Measurements from ENCODE around the gene CDH15. TPM values are rescaled to one million over a fixed set of nuclear protein-coding genes. Genes with fewer than 3 reads are reported as not detected.

CDH15 gene
- total and polyA plus RNA-seq, 2 of the 13 experiments (the other 11 are each of a cell fraction or from before 2014, with no cell fraction given) = 0.74 to 2.2 TPM

DNA sequence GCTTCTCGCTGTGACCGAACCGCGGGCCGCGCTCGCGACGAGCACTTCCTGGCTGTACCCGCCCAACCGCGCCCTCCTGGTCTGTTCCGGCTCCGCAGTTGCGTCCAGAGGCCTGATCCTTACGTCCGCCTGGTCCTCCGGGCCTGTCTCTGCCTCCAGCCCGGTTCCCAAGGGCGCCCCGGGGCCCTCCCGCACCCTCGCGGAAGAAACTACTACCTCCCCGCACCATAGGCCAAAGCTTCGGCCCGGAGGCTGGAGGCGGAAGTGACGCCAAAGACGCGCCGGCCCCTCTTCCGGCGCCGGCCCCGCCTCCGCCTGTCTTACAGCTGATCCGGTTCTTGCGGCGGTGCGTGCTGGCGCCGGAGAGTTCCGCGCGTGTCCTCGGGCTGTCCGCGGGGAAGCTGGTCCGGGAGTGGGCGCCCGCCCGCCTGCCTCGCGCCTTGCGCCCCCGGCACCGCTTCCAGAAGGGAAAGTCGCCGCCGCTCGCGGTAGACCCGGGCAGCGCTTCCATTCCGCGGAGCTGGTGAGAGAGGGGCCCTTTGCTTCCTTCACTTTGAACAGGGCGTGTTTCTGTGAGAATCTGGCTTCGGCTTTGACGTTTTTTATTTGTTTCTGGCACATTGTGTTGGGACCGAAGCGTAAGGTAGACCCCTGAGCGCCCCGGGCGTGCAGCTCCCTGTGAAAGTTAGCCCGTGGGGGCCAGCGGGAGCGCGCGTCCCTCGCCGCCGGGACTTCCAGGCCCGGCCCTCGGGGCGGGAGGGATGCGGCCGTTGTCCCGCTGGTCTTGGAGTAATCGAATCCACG is 46.0 kb downstream of the CDH15 start, which contains the start of gene ZNF778 (continued):
- TF ChIP-seq RARA (CRISPR knock-in tag; IDR thresholded peaks at IDR 0.05) (no peak), MYC (CRISPR knock-in tag; IDR thresholded peaks at IDR 0.05; ENCODE audit: borderline replicate concordance) (peak; percentile 88; the same call in 1 of the 2 replicates), ZNF205 (CRISPR knock-in tag; IDR thresholded peaks at IDR 0.05) (no peak; the same call in none of the 2 replicates), ZNF251 (CRISPR knock-in tag; IDR thresholded peaks at IDR 0.05) (no peak), ZNF678 (CRISPR knock-in tag; IDR thresholded peaks at IDR 0.05) (no peak), ZNF546 (CRISPR knock-in tag; conservative IDR thresholded peaks at IDR 0.05) (peak; percentile 70; the same call in 1 of the 2 replicates), MXD4 (CRISPR knock-in tag; IDR thresholded peaks at IDR 0.05) (peak; percentile 91), ETS1 (CRISPR knock-in tag; IDR thresholded peaks at IDR 0.05) (peak; percentile 80; the same call in 1 of the 2 replicates), ZHX2 (IDR thresholded peaks at IDR 0.05; ENCODE audit: low read depth) (peak; percentile 83), ZHX2 (CRISPR knock-in tag; IDR thresholded peaks at IDR 0.05; ENCODE audit: borderline replicate concordance) (peak; percentile 53; the same call in 1 of the 2 replicates), LCORL (IDR thresholded peaks at IDR 0.05) (no peak), LCORL (CRISPR knock-in tag; IDR thresholded peaks at IDR 0.05) (peak; percentile 76), ZNF296 (CRISPR knock-in tag; conservative IDR thresholded peaks at IDR 0.05) (no peak), DMAP1 (CRISPR knock-in tag; IDR thresholded peaks at IDR 0.05) (peak; percentile 63; the same call in 1 of the 2 replicates)
- TF ChIP-seq, protein P1, sequence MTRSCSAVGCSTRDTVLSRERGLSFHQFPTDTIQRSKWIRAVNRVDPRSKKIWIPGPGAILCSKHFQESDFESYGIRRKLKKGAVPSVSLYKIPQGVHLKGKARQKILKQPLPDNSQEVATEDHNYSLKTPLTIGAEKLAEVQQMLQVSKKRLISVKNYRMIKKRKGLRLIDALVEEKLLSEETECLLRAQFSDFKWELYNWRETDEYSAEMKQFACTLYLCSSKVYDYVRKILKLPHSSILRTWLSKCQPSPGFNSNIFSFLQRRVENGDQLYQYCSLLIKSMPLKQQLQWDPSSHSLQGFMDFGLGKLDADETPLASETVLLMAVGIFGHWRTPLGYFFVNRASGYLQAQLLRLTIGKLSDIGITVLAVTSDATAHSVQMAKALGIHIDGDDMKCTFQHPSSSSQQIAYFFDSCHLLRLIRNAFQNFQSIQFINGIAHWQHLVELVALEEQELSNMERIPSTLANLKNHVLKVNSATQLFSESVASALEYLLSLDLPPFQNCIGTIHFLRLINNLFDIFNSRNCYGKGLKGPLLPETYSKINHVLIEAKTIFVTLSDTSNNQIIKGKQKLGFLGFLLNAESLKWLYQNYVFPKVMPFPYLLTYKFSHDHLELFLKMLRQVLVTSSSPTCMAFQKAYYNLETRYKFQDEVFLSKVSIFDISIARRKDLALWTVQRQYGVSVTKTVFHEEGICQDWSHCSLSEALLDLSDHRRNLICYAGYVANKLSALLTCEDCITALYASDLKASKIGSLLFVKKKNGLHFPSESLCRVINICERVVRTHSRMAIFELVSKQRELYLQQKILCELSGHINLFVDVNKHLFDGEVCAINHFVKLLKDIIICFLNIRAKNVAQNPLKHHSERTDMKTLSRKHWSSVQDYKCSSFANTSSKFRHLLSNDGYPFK (CRISPR knock-in tag; IDR thresholded peaks at IDR 0.05; ENCODE audit: borderline replicate concordance) = peak; percentile 92
- TF ChIP-seq, protein P2, sequence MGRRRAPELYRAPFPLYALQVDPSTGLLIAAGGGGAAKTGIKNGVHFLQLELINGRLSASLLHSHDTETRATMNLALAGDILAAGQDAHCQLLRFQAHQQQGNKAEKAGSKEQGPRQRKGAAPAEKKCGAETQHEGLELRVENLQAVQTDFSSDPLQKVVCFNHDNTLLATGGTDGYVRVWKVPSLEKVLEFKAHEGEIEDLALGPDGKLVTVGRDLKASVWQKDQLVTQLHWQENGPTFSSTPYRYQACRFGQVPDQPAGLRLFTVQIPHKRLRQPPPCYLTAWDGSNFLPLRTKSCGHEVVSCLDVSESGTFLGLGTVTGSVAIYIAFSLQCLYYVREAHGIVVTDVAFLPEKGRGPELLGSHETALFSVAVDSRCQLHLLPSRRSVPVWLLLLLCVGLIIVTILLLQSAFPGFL (CRISPR knock-in tag; IDR thresholded peaks at IDR 0.05) = peak; percentile 92
